Stimulated activated CD4-positive, alpha-beta T cell treated with anti-CD3 and anti-CD28 coated beads, TNF-alpha, amount 100 ng/mL, for 4 hours (primary cell): Measurements from ENCODE around the gene PHYHIPL.
"Not testable (repeated sequence)": the region's sequence is repeated elsewhere in the genome, so short reads cannot be mapped to it uniquely, and the experiment has no call there.

Experiments used
- DNase-seq, 3 experiments: peaks; one replicate each; pipeline ENCODE4 v3.0.0-alpha.2; 2020; ENCODE audit warnings: low read depth in 3 of 3

Gene PHYHIPL

DNA sequence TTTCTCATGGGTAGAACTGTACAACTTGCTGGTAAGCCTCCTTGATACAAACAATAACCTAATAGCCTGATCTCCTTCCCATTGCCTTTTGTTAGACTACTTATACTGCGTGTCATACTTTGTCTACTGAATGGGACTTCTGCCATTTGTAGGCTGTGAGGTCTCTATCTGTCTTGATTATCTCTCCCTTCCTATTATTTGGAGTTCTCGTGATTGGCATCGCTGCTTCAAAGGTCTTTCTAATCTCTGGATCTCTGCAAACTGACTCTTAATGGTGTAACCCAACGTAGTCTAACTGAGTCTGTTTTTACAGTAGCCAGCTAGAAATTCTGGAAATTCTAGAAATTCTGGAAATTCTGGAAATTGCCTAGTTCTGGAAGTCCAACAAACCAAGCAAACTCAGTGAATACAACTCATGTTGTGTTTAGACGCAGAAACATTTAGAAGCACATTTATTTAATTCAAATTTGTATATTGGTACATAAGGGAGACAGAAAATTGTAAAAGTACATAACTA, 29.8 kb downstream of the PHYHIPL start:
- no peak for DNase-seq

DNA sequence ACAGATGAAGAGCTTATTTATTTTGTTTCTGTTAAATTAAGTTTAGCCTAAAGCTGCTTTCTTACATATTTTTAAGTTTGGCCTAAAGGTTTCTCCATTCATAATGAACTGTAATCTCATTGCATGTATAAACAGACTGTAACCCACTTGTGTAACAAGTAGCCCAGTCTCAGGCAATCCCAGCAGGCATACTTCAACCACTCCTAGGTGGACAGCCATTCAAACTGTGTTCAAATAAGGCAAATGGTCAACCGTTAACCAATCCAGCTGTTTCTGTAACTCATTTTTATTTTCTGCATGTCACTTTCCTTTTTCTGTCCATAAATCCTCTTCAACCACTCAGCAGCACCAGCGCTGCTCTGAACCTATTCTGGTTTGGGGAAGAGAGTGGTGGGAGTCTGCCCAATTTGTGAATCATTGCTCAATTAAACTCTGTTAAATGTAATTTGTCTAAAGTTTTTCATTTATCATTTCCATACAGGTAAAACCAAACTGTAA, 35.9 kb downstream of the PHYHIPL start:
- DNase-seq: no peak

DNA sequence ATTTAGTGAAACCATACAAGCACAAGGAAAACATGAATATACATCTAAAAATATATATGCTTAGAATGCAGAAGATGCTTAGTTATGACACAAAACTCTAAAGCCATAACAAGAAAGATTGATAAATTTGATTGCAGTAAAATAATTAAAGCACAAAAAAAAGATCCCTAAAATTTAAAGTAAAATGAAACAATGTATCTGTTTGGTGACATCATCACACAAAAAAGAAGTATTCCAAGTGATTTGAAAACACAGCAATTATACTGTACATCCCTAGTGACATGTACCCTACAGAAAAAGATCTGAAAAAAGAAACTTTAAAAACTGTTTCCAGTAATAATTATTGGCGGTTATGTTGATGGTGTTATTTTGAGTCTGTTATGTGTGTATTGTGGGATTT, 37.7 kb downstream of the PHYHIPL start:
- DNase-seq: no peak

DNA sequence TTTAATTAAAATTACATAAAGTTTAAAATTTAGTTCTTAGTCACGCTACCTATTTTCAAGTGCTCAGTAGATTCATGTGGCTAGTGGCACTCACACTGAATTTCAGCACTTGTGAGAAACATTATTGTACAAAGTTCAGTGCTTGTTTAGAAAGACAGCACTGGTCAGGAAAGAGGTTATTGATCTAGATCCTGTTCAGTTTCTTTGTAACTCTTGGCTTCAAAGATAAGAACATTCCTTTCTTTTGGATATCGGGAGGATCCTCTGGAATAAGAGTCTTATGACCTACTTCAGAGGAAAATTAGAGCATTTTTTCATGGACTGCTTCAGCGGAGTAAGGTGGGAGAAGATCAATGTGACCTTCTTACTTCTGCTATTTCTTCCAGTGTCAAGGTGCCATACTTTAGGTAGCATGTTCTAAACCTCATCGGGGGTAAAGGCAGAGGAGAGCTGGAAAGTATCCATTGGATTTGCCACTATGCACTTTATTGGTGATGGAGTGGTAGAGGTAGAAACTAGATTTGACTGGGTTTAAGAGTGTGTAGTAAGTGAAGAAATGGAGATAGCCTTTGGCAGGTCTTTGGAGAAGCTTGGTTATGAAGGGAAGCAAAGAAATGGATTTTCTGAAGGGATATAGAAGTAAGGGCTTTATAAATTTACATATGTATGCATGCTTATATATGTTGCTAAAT, 39.9 kb downstream of the PHYHIPL start:
- DNase-seq: no peak

DNA sequence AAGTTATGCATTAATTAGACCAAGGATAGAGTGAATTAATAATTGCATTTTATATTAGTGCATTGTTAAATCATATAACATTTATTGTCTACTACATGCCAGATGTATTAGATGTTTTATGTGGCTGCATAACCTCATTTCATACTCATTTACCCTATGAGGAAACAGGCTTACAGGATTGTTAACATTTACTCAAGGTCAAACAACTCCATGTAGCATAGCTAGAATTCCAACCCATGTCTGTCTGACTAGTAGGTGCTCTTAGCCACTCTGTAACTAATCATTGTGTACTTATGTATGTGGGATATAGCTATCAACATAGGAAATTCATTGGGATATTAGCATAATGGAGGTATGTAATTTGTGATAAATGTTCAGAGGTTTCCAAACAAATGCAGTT, 46.3 kb downstream of the PHYHIPL start:
- DNase-seq: no peak

DNA sequence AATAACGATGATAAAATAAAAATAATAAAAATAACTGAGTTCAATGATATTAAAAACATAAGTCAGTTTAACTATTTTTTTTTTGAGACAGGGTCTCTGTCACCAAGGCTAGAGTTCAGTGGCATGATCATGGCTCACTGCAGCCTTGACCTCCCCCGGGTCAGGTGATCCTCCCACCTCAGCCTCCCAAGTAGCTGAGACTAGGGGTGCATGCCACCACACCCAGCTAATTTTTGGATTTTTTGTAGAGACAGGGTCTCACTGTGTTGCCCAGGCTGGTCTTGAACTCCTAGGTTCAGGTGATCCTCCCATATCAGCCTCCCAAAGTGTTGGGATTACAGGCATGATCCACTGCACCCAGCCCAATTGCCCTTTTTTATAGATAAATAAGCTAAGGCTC, 47.2 kb downstream of the PHYHIPL start:
- DNase-seq: not testable (repeated sequence)

DNA sequence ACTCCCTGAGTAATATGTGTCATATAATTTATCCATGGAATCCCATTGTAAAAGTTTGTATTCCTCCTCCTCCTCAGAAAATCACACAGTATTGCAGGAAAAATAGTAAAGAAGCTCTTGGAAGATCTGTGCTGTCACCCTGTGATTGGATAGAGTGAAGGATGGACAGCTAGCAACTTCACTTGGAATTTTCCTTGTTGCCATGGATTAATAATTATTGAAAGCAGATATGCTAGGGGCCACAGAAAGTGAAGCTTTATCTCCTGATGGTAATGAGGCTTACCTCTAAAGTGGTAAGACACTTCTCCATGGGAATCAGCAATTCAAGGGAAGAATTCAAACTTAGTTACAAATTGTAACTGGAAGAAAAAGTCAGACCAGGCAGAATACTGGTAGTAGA, 48.8 kb downstream of the PHYHIPL start:
- DNase-seq: no peak

DNA sequence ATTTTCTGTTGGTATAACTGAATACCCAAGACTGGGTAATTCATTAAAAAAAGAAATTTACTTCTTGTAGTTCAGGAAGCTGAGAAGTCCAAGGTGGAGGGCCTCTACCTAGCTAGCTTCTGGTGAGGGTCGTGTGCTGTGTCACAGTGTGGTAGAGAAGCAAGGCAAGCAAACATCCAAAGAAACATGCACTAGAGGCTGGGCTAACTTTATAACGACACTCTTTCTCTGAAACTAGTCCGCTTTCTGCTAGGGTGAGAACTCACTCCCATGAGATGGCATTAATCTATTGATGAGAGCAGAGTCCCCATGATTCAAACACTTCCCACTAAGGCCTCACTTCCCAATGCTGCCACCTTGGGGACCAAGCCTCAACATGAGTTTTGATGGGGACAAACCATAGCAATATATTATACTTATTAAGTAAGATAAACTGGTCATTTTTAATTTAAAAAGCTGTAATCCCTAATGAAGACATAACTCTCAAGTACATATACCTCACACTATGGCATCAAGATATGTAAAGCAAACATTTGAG, 50.8 kb downstream of the PHYHIPL start:
- no peak for DNase-seq

DNA sequence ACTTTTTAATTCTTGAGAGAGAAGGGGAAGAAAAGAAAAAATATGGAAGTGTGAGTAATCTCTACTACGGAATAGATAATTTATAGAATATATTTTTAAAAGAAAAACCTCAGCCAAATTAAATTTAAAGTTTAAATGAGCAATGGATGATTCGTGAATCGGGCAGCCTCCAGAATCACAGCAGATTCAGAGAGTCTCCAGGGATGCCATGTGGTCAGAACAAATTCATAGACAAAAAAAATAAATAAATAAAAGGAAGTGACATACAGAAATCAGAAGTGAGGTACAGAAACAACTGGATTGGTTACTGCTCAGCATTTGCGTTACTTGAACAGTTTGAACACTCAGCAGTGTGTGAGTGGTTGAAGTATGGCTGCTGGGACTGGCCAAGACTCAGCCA, 53.0 kb downstream of the PHYHIPL start:
- DNase-seq: no peak

DNA sequence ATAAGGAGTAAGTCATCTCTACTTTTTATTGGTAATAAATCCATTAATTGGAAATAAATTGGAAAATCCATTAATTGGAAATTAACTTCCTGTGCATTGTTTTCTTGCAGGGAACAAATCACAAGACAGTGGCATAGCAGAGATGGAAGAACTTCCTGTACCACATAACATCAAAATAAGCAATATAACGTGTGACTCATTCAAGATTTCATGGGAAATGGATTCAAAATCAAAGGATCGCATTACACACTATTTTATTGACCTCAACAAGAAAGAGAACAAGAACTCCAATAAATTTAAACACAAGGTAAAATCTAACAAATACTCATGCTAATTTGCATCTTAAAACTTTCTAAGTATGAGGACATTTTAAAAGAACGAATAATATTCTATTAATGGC, 57.8 kb downstream of the PHYHIPL start:
- no peak for DNase-seq

DNA sequence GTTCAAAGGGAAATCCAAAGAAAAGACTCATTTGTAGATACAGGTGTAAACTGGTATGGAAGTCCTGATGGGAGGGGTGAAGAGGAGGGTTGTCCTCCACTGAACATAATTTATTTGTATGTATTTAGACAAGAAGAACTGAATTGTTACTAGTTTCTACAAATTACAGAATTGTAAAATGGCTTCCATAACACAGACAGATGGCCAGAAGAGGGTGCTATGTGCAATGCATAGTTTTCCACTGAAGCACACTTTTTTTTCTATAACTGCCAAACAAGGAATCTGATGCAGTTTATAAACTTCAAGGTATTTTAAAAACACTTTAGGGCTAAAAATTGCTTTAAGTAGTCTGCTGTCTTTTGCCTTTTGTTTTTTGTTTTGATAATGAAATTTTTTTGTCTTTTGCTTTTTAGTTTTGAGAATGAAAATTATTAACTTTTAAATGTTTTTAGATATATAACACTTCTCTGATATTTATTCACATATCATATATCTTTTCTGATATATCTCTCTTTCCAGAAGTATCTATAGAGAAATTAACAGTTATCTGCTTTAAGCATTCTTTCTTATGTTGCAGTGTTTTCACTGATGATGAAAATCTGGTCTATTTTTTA, 58.5 kb downstream of the PHYHIPL start:
- no peak for DNase-seq

DNA sequence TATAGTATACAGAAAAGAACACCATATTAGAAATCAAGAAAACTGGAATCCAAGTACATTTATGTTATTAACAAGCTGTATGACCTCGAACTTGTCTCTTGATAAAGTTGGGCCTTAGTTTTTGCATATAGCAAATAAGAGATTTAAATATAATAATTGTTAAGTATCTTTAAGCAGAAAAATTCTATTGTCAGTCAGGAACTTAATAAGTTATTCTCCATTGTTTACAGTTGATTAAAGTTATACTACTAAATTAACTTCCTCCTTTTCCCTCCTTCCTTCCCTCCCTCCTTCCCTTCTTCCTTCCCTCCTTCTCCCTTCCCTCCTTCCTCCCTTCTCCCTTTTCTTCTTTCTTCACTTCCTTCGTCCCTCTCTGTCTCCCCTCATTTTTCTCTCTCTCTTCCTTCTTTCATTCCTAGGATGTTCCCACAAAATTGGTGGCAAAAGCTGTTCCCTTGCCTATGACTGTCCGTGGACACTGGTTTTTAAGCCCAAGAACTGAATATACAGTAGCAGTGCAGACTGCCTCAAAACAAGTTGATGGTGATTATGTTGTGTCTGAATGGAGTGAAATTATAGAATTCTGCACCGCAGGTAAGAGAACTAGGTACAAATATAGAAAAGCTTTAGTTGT, 59.7 kb downstream of the PHYHIPL start:
- DNase-seq: no peak

DNA sequence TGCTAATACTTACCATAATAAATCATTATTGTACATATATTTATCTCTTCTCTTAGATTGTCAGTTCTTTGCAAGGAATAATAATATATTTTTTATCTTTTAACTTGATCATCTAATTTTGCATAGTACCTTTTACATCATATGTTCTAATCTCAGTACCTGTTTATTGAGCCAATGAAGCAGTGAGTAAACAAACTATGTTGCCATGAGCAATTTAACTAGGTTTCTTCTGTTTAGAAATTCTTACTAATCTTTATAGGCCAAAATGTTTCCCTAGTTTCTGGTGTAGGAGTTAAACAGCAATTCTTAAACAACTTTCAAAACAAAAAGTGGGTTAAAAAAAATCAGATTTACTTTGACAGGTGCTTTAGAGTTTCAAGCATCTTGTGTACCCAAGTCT, 61.3 kb downstream of the PHYHIPL start:
- no peak for DNase-seq

DNA sequence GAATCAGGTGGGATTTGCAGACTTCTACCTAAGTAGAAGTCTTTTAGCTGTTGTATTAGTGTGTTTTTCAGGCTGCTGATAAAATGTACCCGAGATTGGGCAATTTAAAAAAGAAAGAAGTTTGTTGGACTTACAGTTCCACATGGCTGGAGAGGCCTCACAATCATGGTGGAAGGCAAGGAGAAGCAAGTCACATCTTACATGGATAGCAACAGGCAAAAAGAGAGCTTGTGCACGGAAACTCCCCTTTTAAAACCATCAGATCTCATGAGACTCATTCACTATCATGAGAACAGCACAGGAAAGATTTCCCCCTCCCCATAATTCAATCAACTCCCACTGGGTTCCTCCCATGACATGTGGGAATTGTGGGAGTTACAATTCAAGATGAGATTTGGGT, 62.7 kb downstream of the PHYHIPL start:
- DNase-seq: not testable (repeated sequence)

DNA sequence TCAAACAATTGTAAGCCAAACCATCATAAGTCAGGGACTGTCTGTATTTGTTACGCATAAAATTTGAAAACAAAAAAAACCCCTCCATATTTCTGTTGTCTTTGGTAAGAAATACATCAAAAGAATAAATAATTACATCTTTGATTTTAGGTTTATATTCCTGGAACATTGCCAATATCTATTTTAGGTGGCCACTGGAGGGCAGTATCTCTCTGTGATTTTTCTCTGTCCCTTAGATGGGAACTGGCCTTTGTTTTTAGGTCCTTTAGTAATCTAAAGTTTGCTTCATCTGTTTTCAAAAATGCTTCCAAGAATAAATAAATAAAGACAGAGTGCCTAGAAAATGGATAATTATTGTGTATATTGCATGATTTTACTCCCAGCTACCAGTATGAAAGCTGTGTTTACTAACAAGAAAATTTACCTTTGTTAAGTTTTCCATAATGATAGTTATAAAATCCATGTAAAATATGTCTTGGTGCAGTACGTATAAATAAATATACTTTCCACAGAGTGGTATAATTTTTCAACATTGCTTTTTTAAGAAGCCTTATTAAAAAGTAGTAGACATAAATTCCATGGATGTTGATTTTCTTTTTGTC, 64.2 kb downstream of the PHYHIPL start:
- no peak for DNase-seq

DNA sequence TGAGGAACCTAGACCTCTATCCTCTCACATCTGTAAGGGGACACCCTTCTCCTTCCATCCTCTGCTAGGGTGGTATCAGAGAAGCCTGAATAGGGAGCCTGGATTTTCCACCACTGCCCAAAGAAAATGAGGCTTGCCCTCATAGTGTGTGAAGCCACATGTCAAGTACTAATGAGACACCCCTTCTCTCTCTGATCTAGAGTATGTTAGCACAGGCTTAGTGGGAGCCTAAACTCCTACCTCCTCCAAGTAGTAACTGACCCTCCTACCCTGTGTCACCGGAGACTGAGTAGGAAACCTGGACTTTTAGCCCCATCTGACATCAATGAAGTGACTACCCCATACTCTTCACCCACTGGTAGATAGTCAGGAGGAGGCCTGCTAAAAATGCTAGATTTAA, 65.6 kb downstream of the PHYHIPL start:
- DNase-seq: no peak

DNA sequence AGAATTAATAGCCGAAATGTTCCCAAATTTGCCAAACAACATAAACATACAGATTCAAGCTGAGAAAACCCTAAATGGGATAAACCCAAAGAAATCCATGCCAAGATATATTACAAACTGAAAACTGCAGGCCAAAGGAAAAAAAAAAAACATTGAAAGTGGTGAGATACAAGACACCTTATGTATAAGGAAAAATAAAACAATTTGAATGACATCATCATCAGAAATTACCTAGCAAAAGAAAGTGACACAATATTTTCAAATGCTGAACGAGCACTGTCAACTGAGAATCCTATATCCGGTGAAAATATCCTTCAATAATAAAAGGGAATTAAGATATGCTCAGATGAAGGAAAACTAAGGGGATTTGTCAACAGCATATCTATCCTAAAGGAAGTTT, 66.5 kb downstream of the PHYHIPL start:
- no peak for DNase-seq

DNA sequence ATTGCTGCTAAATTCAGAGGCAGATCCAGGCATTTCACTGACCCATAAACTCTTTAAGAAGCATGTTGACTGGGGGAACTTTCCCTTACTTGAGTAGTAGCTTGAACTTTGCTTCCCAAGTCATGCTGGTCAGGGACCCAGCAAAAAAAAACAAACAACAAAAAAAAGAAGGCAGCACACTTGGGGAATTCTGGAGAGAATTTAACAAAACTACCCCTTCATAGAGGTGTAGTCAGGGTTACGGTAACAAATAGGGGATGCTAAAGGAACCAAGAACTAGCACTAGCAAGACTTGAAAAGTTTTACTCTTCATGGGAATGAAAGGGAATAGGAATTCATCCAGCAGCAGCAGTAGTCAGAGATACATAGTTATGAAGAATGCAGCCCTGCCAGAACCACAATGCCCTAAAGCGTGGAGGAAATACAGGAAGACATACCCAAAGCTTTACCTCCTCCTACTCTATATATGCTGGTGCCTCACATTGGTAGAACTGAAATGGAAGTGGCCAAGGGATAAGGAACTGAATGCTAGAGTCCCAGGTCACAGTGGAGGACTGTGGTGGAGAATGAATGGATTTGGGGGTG, 67.3 kb downstream of the PHYHIPL start:
- no peak for DNase-seq

DNA sequence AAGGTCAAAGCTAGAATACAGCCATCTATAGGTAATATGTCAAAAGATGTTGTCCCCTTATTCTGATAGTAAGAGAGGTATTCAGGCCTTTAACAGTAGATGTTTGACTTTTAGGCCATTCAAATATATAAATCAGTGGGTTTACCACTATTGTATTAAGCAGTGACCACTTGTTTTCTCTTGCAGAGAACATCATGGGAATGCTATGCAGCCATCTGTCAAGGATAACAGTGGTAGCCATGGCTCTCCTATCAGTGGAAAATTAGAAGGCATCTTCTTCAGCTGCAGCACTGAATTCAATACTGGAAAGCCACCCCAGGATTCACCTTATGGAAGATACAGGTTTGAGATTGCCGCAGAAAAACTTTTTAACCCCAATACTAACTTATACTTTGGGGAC, 68.4 kb downstream of the PHYHIPL start:
- DNase-seq: no peak

DNA sequence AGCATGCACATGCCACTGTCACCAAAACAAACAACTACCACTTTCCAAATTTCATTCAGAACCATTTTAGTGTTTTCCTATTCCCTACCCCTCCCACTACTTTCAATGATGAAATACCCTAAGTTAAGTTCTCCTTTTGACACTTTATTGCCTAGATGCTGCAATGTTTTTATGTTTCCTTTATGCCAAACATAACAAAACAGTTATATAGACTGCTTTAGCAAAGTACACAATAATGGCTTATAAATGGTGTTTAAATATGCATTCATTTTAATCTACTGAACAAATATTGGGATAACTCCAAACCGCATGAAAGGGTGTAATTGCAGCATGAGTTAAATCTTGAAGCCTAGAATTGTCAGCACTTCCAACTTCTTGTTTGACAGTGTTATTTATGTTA, 69.2 kb downstream of the PHYHIPL start:
- DNase-seq: no peak

DNA sequence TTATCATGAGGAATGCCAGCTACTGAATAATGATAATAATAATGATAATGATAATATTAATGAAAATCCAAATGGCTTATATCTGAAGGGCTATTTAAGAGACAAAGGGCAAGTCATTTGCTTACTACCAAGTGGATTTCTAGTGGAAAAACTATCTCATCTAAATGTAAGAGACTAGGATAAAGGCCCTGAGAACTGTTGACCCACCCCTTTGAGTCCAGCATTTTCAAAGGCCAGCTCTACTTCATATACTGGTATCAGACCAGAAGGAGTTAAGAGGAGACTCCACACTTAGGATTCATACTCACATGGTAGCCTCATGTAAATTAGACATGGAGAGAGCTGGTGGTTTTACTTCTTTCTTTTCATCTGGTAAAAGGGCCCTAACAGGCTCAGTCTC, 76.0 kb downstream of the PHYHIPL start:
- DNase-seq: no peak

DNA sequence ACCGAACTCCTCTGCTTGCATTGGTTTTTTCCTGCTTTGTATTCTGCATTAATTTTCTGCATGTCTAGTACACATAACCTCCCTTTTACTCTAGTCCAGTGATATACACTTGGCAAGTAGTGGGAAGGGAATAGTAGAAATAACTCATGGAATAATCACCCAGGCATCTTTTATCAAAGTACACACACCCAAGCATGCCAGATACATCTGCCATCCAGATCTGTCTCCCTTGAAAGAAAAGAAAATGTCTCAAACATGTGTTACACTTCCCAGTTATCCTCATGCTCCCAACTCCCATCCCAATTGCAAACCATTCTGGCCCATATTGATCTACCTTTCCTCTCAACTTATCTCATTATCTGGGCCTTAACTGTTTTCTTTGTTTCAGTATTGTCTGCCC, 79.0 kb downstream of the PHYHIPL start:
- DNase-seq: no peak
